ENCODE measurements around the gene XKR8.
A peak's percentile ranks its signal among the peaks of the same experiment; 100 is the strongest.

Gene XKR8

GRCh38 chr1:27931759-27932158, 28.0 kb upstream of the XKR8 start:
- DNase-seq (ENCODE audit: insufficient read length, low spot score) (no peak), FAIRE-seq (no peak)
- TF ChIP-seq, protein P1, sequence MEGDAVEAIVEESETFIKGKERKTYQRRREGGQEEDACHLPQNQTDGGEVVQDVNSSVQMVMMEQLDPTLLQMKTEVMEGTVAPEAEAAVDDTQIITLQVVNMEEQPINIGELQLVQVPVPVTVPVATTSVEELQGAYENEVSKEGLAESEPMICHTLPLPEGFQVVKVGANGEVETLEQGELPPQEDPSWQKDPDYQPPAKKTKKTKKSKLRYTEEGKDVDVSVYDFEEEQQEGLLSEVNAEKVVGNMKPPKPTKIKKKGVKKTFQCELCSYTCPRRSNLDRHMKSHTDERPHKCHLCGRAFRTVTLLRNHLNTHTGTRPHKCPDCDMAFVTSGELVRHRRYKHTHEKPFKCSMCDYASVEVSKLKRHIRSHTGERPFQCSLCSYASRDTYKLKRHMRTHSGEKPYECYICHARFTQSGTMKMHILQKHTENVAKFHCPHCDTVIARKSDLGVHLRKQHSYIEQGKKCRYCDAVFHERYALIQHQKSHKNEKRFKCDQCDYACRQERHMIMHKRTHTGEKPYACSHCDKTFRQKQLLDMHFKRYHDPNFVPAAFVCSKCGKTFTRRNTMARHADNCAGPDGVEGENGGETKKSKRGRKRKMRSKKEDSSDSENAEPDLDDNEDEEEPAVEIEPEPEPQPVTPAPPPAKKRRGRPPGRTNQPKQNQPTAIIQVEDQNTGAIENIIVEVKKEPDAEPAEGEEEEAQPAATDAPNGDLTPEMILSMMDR (IDR thresholded peaks at IDR 0.05; ENCODE audit: insufficient read depth, missing control alignments), result no peak

DNA sequence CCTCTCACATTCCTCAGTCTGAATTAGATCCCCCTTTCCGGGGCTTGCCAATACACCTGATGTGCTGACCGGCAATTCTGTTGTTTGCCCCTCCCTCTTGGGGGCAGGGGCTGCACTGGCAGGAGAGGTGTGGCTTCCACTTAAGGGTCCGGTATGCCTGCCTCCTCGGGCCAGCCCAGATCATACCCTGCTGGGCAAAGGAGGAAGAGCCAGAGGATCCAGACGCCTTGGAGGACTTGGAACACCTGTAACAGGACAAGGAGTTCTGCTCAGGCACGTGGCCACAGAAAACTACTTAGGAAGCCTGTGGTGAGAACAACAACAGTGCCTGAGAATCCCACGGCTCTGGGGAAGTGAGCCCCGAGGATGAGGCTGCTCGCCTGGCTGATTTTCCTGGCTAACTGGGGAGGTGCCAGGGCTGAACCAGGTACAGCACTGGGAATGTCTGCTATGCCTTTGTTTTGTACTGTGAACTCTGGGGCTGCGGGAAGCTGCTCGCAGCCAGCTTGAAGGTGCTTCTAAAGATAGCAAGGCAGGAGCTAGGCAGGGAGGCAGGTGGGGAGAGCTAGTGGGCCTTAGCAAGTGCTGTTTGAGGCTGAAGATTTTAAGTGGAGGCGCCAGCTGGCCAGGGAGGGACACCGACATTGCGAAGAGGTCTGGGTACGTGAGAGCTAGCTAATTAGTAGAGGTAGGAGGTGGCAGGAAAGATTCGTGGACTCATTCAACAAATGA, 24.8 kb upstream of the XKR8 start, which contains the start of gene SMPDL3B:
Gene SMPDL3B (plus strand): TSS at position 183 of the 732 bp plus-strand sequence. CDS start 184 bp downstream, at position 367.
- TF ChIP-seq, protein P1 (IDR thresholded peaks at IDR 0.05; ENCODE audit: insufficient read depth, missing control alignments), result no peak
- peak; percentile 48 for DNase-seq (ENCODE audit: insufficient read length, low spot score)
- FAIRE-seq, result no peak

GRCh38 chr1:27935721-27936120, 24.1 kb upstream of the XKR8 start:
- TF ChIP-seq, protein P1 (IDR thresholded peaks at IDR 0.05; ENCODE audit: insufficient read depth, missing control alignments), result no peak
- DNase-seq (ENCODE audit: insufficient read length, low spot score), result no peak
- no peak for FAIRE-seq

- FAIRE-seq, result no peak
- no peak for DNase-seq (ENCODE audit: insufficient read length, low spot score)
- TF ChIP-seq, protein P1 (IDR thresholded peaks at IDR 0.05; ENCODE audit: insufficient read depth, missing control alignments), result no peak
Measured at GRCh38 chr1:27936370-27936769, 23.4 kb upstream of the XKR8 start.

DNA sequence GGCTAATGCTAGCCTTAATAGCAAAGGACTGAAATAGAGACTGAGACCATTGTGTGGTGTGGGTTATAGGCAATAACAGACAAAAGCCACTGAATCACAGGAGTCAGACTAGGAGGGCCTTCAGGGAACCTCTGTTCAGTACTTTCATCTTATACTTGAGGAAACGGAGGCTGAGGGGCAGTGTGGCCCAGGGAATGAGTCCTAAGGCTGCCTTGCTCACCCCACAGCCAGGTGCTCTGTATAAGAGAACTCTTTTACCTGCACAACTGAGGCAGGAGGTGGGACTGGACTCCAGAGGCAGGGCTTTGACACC, 22.3 kb upstream of the XKR8 start:
- DNase-seq (ENCODE audit: insufficient read length, low spot score) (no peak), FAIRE-seq (no peak)
- TF ChIP-seq, protein P1 (IDR thresholded peaks at IDR 0.05; ENCODE audit: insufficient read depth, missing control alignments), result no peak

GRCh38 chr1:27938488-27938887, 21.3 kb upstream of the XKR8 start:
- TF ChIP-seq, protein P1 (IDR thresholded peaks at IDR 0.05; ENCODE audit: insufficient read depth, missing control alignments), result no peak
- FAIRE-seq (no peak), DNase-seq (ENCODE audit: insufficient read length, low spot score) (no peak)

DNA sequence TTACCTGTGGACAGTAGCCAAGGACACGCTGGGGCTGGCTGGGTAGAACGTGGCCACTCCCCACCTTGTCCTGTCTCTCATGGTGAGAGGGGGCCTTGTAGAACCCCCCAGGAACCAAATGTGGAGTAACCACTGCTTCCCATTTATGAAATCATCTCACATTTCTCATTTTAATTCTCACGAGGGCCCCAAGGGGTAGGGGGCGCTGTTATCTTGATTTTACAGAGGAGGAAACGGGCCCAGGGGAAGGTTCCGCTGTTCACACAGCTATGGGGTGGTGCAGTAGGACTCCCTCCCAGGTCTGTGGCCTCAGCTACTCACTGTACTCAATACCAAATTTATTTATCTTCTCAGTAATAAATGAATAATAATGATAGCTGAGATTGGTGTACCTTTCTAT, 19.5 kb upstream of the XKR8 start:
- no peak for FAIRE-seq

More for the DNA sequence above, 19.5 kb upstream of the XKR8 start:
- no peak for DNase-seq (ENCODE audit: insufficient read length, low spot score)
- TF ChIP-seq, protein P1 (IDR thresholded peaks at IDR 0.05; ENCODE audit: insufficient read depth, missing control alignments), result peak; percentile 52
